ENCODE measurements around the gene GTF3C1. TPM values are rescaled to one million over a fixed set of nuclear protein-coding genes. Genes with fewer than 3 reads are reported as not detected.
A peak's percentile ranks its signal among the peaks of the same experiment; 100 is the strongest.

GTF3C1 gene
- total RNA-seq, 1 experiment from 2014 or later, result 75.2 TPM

DNA sequence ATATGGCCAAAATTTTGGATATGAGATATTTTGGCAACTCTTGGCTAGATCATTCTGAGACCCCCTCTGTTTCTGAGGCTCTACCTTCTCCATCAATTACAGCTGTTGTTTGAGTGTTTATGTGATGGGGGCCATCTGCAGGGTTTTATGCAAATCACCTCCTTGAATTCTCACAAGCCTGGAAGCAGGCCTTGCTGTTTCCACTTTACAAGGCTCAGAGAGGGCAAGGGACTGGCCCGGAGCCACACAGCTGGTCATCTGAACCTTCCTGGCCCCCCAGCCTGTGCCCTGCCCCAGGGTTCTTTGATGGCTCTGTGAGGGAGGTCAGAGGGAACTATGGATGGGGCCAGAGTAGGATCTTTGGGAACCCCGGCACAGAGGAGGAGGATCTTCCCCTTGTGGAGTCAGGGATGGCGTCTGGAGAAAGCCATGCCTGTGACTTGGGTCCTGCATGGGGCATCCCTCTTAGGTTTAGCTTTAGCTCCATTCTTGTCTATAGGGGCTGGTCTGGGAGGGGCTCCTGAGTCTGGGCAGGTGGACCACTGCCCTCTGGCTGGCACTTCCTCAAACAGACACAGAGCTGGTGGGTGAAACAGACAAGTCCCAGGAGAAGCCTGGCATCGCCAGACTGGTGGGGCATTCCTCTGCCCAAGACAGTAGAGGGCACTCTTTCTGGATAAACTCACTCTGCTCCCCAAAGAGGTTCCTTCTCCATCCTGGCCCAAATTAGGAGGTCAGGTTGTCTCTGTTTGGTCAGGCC lies 121.5 kb downstream of the GTF3C1 start:
- no peak for DNase-seq (ENCODE audit: low spot score)

DNA sequence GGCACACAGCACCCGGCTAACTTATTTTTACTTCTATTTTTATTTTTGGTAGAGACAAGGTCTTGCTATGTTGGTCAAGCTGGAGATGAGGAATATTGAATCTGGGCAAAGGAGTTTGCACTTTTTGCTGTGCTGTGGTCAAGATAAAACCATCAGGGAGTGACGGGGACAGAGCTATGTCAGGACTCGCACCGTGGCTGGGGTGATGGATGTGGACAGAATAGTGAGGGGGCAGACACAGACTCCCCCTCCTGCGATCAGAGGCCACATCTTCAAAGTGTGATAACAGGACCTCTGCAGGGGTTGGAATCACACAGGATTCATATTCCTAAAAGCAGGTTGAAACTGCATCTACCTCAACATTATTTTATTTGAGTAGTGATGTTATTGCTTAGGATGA lies 122.2 kb downstream of the GTF3C1 start:
- DNase-seq (ENCODE audit: low spot score), result no peak

DNA sequence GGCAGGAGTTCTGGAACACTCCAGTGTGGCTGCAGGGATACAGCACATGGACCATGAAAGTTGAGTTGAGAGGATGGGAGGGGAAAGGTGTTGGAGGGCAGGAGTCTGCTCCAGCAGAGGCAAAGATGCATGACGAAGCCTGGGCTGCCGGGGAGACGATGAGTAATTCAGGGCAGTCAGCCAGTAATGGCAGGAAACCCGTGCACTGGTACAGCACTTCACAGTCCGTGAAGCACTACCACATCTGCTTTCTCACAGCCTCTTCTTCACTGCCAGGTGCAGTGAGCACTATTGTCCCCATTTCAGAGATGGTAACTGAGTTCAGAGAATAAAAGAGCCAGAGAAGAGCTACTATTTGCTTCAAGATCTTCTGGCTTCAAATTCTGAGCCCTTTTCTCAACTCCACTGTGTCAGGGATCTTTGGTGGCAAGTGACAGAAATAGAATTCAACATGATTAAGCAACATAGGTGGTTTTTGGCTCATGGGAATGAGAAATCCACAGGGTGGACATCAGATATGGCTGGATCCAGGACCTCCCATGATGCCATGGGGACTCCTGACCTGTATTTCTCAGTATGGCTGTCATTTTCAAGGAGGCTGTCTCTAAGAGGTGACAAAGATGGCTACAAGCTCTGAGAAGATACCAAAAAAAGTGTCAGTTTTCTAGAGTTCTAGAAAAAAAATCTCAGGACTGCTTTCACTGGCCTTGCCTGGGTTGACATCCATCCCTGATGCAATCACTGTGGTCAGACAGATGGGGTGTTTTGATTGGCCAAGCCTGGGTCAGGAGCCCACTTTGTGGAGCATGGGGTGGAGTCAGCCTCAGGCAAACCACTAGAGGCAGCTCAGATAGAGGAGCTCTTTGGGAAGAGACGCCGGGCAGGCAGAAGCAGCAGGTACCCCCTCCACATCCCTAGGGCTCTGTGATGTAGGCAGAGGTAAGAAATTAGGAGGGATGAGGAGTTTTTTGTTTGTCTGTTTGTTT lies 123.0 kb downstream of the GTF3C1 start:
- DNase-seq (ENCODE audit: low spot score), result peak; percentile 97

DNA sequence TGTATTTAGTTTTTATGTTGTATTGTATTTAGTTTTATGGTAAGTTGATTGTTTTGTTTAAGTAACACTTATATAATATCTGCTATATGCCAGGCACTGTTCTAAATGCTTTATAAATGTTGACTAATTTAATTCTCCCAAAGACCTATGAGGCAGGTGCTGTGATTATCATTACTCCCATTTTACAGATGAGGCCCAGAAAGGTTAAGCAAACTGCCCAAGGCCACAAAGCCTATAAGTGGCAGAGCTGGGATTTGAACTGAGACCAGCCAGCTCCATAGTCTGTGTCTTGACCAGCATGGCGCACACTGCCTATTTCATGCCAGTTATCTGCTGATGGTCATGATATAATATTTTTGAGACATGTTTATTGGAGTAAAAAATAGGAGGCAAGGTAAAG lies 123.8 kb downstream of the GTF3C1 start:
- no peak for DNase-seq (ENCODE audit: low spot score)

DNA sequence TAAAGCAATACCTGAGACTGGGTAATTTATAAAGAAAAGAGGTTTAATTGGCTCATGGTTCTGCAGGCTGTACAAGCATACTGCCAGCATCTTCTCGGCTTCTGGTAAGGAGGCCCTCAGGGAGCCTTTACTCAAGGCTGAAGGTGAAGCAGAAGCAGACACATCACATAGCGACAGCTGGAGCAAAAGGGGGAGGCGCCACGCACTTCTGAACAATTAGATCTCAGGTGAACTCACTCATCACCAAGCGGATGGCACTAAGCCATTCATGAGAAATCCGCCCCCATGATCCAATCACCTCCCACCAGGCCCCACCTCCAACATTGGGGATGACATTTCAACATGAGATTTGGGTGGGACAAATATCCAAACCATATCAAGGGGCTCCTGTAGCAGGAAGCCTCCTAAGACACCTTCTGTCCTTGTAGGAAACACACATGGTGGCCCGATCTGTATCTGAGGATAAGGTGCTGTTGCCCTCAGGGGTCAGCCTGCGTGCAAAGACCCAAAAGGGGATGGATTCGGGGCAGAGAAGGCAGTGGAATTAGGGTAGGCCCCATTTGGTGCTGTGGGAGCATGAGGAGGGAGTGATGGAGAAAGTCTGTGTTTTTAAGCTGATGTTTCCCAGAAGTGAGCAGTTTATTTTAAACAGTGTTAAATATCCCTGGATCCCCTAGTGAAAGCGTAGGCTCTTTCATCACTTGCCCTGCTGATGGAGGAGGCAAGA lies 124.8 kb downstream of the GTF3C1 start:
- no peak for DNase-seq (ENCODE audit: low spot score)

DNA sequence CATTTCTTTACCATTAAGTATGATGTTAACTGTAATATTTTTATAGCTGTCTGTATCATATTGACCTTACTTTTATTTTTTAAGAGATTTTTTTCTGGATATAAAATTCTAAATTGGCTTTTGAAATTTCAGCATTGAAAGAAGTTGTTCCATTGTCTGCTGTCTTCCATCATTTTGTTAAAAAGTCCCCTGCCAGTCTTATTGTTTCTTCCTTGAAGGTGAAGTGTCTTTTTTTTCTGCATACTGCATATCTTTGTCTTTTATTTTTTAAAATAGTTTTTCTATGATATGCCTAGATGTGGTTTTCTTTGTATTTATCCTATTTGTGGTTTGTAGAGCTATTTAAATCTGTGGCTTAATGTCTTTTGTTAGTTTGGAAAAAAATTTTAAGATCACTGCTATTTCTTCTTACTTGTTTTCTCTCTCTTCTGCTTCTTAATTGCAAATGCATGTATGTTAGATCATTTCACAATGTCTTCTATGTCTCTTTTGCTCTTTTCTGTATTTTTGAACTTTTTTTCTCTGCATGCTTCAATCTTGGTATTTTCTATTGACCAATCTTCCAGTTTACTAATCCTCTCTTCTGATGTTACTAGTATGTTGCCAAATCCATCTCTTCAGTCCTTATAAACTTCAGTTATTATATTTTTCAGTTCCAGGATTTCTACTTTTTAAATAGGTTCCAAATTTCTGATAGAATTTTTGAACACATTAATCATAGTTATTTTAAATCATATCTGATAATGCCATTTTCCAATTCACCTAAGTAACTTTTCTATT lies 127.6 kb downstream of the GTF3C1 start:
- no peak for DNase-seq (ENCODE audit: low spot score)

DNA sequence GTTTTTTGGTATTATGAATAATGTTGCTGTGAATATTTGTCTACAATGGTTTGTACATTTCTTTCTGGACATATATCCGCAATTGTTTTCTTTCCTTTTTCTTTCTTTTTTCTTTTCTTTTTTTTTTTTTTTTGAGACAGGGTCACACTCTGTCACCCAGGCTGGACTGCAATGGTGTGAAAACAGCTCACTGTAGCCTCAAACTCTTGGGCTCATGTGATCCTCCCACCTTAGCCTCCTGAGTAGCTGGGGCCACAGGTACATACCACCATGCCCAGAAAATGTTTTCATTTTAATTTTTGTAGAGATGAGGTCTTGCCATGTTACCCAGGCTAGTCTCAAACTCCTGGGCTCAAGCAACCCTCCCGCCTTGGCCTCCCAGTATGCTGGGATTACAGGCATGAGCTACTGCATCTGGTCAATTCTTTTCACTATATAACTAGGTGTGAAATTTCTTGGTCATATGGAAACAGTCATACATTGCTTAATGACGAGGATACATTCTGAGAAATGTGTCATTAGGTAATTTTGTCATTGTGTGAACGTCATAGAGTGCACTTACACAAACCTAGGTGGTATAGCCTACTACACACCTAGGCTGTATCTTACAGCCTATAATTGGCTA lies 132.6 kb downstream of the GTF3C1 start:
- DNase-seq (ENCODE audit: low spot score), result no peak

DNA sequence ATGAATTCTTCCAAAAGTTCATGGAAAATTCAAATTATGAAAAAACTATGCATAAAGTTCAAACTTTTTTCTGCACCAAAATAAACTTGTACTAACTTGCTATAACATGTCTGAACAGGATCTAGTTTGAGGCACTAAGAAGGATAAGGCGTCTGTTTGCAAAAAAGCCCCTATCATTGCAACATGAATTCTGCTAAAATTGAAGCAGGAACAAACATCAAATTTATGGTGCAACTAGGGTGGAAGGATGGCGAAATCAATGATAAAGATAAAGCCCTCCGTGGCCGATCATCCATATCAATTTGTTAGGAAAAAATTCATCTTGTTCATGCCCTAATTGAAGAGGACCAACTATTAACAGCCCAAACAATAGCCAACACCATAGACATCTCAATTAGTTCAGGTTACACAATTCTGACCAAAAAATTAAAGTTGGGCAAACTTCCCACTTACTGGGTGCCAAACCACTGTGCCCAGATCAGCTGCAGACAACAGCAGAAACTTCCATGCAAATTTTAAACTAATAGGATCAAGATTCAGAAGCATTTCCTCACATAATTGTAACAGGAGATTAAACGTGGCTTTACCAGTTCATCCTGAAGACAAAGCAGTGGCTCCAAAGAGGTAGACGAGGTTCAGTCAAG lies 134.8 kb downstream of the GTF3C1 start:
- no peak for DNase-seq (ENCODE audit: low spot score)

DNA sequence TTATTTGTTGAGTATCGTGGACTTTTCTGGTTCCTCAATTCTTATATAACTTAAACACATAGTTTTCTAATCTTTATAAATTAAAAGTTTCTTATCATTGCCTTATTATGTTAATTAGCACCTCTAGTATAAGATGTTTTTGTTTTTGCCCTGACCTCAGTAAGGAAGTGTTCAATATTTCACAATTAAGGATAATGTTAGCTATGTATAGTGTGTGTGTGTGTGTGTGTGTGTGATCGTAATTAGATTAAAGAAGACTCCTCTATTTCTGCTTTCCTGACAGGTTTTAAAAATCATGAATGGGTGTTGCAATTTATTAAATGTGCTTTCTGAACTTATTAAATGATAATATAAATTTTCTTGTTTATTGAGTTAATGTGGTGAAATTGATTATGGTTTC lies 135.8 kb downstream of the GTF3C1 start:
- no peak for DNase-seq (ENCODE audit: low spot score)

DNA sequence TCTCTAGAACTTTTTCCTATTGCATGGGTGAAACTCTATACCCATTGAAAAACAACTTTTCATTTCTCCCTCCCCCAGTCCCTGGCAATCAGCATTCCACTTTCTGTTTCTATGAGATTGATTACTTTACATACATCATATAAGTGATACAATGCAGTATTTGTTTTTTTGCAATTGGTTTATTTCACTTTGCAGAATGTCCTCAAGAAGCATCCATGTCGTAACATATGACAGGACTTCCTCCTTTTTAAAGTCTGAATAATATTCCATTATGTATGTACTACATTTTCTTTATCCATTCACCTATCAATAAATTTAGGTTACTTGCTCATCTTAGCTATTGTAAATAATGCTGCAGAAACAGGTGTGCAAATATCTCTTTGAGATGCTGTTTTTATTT lies 139.0 kb downstream of the GTF3C1 start:
- DNase-seq (ENCODE audit: low spot score), result no peak

Other genes starting within 250 kb of the GTF3C1 start
- gene IL4R, start 235.9 kb downstream of the GTF3C1 start, total RNA-seq (2014; rRNA removed; shearing (Covaris generic)), result 21.2 and 25.6 TPM in 2 replicates
- gene IL21R, start 147.7 kb downstream of the GTF3C1 start, total RNA-seq (2014; rRNA removed; shearing (Covaris generic)), result 1.3 and 6.6 TPM in 2 replicates
- 8.2 and 24.7 TPM in 2 replicates for gene KATNIP, start 231 bp upstream of the GTF3C1 start, total RNA-seq (2014; rRNA removed; shearing (Covaris generic))

All from A172 (cell line).